NB4 (cell line): ENCODE data around the gene DCUN1D4.

Experiments used
- CTCF ChIP-seq: IDR thresholded peaks from one replicate; pipeline ENCODE4 v1.5.1; 2012; ENCODE audit warnings: low read depth, low read length
- MAX ChIP-seq: IDR thresholded peaks from 2 replicates; pipeline ENCODE4 v1.6.1; 2011; ENCODE audit warnings: low read depth, low read length
- POLR2A ChIP-seq: IDR thresholded peaks from 2 replicates; pipeline ENCODE4 v1.6.1; 2011; ENCODE audit warnings: mild to moderate bottlenecking; ENCODE audit not compliant: insufficient read length; ENCODE audit errors: extremely low read depth

GRCh38 chr4:51851090-51851936, 8.4 kb downstream of the DCUN1D4 start:
- TF ChIP-seq CTCF, result no peak
- no peak for TF ChIP-seq POLR2A
- TF ChIP-seq MAX, result no peak
